Prostate gland (tissue), 2 donors: Measurements from ENCODE around the gene TSC22D2.
A peak's percentile ranks its signal among the peaks of the same experiment; 100 is the strongest.

Experiments
- CTCF ChIP-seq, 4 experiments: fragments of 200-600 bp in 2 of 4; fragments of 450-650 bp in 2 of 4; sonication (generic) in 2 of 4; IDR thresholded peaks; 1 replicate in 3 of 4; 2 replicates in 1 of 4; pipeline ENCODE4 v1.5.1; 2016 to 2019; ENCODE audit warnings: antibody characterized with exemption in 4 of 4, mild to moderate bottlenecking in 2 of 4, moderate library complexity in 2 of 4
- POLR2A ChIP-seq: fragments of 450-650 bp; IDR thresholded peaks from one replicate; pipeline ENCODE4 v1.6.1; 2016; ENCODE audit warnings: antibody characterized with exemption, mild to moderate bottlenecking
- POLR2AphosphoS5 ChIP-seq: sonication (generic); formaldehyde crosslinking; IDR thresholded peaks from one replicate; pipeline ENCODE4 v1.6.1; 2017; ENCODE audit warnings: antibody characterized with exemption

GRCh38 chr3:150409512-150410310 lies 1.6 kb downstream of the TSC22D2 start:
- TF ChIP-seq CTCF (IDR thresholded peaks at IDR 0.05): peak; percentile 11 to 77 (median 52)
- TF ChIP-seq POLR2AphosphoS5: no peak
- peak; percentile 4 for TF ChIP-seq POLR2A
